T-cell (primary cell): Measurements from ENCODE around the gene STX2. TPM values are rescaled to one million over a fixed set of nuclear protein-coding genes. Genes with fewer than 3 reads are reported as not detected.
"Not testable (repeated sequence)": the region's sequence is repeated elsewhere in the genome, so short reads cannot be mapped to it uniquely, and the experiment has no call there.

Experiments used
- ATAC-seq, 4 experiments: fragments of 200-7000 bp in 3 of 4; fragments of 150-1000 bp in 1 of 4; cut with Tn5 transposase; replicated peaks in 1 of 4; 1 replicate in 3 of 4; 2 replicates in 1 of 4; pipeline ENCODE4 v1.10.0; 2021; ENCODE audit warnings: moderate library complexity in 3 of 4, mild to moderate bottlenecking in 2 of 4, moderate number of reproducible peaks in 1 of 4
- CTCF ChIA-PET, 2 donors: fragments of 300-600 bp; sonication (Branson Sonifier 250); formaldehyde crosslinking; loops; one replicate each; lab custom pipeline; 2022; ENCODE audit warnings: antibody characterized with exemption in 2 of 2; lab: Charles Lee
- POLR2A ChIA-PET, 2 donors: fragments of 300-600 bp; sonication (Branson Sonifier 250); formaldehyde crosslinking; loops; one replicate each; lab custom pipeline; 2022; ENCODE audit warnings: antibody characterized with exemption in 2 of 2; lab: Charles Lee
- DNase-seq, 35 experiments: peaks; one replicate each; pipeline versions ENCODE4 v3.0.0 to v3.0.0-alpha.2; 2013 to 2023
- H3K27ac ChIP-seq: one replicate; pipeline ENCODE4 v1.5.1; 2013; ENCODE audit warnings: low read length
- H3K27me3 ChIP-seq, 2 experiments: replicated peaks in 1 of 2; 1 replicate in 1 of 2; 2 replicates in 1 of 2; pipeline versions ENCODE4 v1.6.1 to v1.7.0; 2013; ENCODE audit warnings: low read length in 1 of 2, mixed read lengths in 1 of 2; ENCODE audit not compliant: control insufficient read depth in 2 of 2, insufficient read depth in 2 of 2; ENCODE audit errors: extremely low read depth in 1 of 2
- H3K36me3 ChIP-seq, 2 donors: 1 replicate in 1 of 2; 2 replicates in 1 of 2; pipeline versions ENCODE4 v1.6.1 to v1.7.0; 2013; ENCODE audit warnings: low read length in 1 of 2; ENCODE audit not compliant: control insufficient read depth in 2 of 2, insufficient read depth in 1 of 2; ENCODE audit errors: extremely low read depth in 1 of 2
- H3K4me1 ChIP-seq, 2 experiments: 1 replicate in 1 of 2; 2 replicates in 1 of 2; pipeline versions ENCODE4 v1.6.1 to v1.7.0; 2013; ENCODE audit warnings: low read length in 2 of 2, mixed read lengths in 1 of 2; ENCODE audit not compliant: insufficient read depth in 2 of 2, control insufficient read depth in 1 of 2; ENCODE audit errors: extremely low read depth in 1 of 2
- H3K4me3 ChIP-seq, 2 donors: 1 replicate in 1 of 2; 2 replicates in 1 of 2; pipeline versions ENCODE4 v1.5.1 to v1.7.0; 2013; ENCODE audit warnings: mild to moderate bottlenecking in 2 of 2, low read length in 1 of 2, moderate library complexity in 1 of 2; ENCODE audit not compliant: control insufficient read depth in 1 of 2; ENCODE audit errors: extremely low read depth in 1 of 2
- H3K9me3 ChIP-seq: 2 replicates; pipeline ENCODE4 v1.7.0; 2013
- H3K27ac Mint-ChIP-seq, 2 donors: one replicate each; pipeline ENCODE4 v1.8.0; 2020 to 2021; ENCODE audit warnings: mild to moderate bottlenecking in 2 of 2, mixed read lengths in 2 of 2
- H3K27me3 Mint-ChIP-seq, 2 donors: one replicate each; pipeline ENCODE4 v1.8.0; 2021 to 2022; ENCODE audit warnings: mixed read lengths in 2 of 2
- H3K36me3 Mint-ChIP-seq: one replicate; pipeline ENCODE4 v1.8.0; 2021; ENCODE audit warnings: mixed read lengths
- H3K4me1 Mint-ChIP-seq, 3 donors: one replicate each; pipeline ENCODE4 v1.8.0; 2020 to 2022; ENCODE audit warnings: mixed read lengths in 3 of 3, mild to moderate bottlenecking in 1 of 3
- H3K4me3 Mint-ChIP-seq, 3 donors: one replicate each; pipeline ENCODE4 v1.8.0; 2020 to 2022; ENCODE audit warnings: mild to moderate bottlenecking in 3 of 3, mixed read lengths in 3 of 3, moderate library complexity in 3 of 3
- H3K9me3 Mint-ChIP-seq, 3 donors: one replicate each; pipeline ENCODE4 v1.8.0; 2020 to 2022; ENCODE audit warnings: mixed read lengths in 3 of 3
- WGBS: methylation state at CpG from one replicate; pipeline ENCODE4 v1.1.5; 2013; ENCODE audit warnings: missing lambda C conversion rate; ENCODE audit not compliant: insufficient coverage; 5-methylcytosine and 5-hydroxymethylcytosine counted together
- total RNA-seq, 35 experiments: library from RNA in 6 of 35; stranded (reverse) in 6 of 35; fragments of 120-200 nt in 1 of 35; gene quantifications; one replicate each; pipeline versions ENCODE4 v1.2.1 to v1.2.4 and lab custom pipeline; 2013 to 2026

STX2 gene
- total RNA-seq, 5 donors from 2014 or later (not counting 1 experiment from before 2014, with no cell fraction given) = 21.8 to 26.7 (median 22.8) TPM

DNA sequence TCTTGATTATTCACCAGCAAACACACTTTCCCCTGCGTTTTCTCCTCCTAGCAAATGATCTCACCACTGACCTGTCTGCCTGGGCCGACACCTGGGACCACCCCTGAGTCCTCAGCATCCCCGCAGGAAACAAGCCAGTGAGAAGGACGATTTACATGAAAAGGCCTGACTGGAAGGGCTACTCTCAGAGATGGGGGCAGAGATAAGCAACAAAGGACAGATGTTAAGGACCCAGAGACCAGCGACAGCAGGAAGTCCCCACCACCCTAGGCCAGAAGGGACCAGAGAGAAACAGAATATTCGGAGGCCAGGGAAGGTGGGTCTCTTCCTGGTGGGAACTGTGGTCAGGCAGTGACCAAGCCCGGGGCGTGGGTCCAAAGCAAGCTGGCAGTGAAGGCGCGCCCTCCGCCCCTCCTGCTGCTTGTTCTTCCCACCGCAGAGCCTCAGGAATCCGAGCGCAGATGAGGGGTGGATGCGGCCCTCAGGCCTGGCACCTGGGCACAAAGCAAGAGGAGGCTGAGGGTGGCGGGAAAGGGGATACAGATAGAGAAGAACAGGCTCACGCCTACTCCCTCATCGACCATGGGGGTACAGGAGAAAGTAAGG, 55.8 kb downstream of the STX2 start:
- CTCF ChIA-PET = no interaction called here
- POLR2A ChIA-PET = no interaction called here
- ATAC-seq = no peak
- Histone ChIP-seq H3K27me3 (no peaks in the 10 kb centered on the region), H3K36me3 (peaks cover 3 to 14% of the 10 kb centered on the region in 2 donors), H3K4me3 (no peak overlapping the region), H3K9me3 (no peaks in the 10 kb centered on the region), H3K4me1 (no peaks in the 10 kb centered on the region), H3K27ac (no peak overlapping the region)
- Mint-ChIP-seq H3K36me3 (peaks cover 47% of the 10 kb centered on the region), H3K4me3 (no peak overlapping the region), H3K4me1 (no peaks in the 10 kb centered on the region), H3K9me3 (peaks cover 6 to 9% (median 8%) of the 10 kb centered on the region in 3 donors), H3K27ac (no peak overlapping the region), H3K27me3 (peaks cover 0 to 4% of the 10 kb centered on the region in 2 donors)
- no peak for DNase-seq
- WGBS = 67% methylated on average over 3 of the region's 18 CpGs

DNA sequence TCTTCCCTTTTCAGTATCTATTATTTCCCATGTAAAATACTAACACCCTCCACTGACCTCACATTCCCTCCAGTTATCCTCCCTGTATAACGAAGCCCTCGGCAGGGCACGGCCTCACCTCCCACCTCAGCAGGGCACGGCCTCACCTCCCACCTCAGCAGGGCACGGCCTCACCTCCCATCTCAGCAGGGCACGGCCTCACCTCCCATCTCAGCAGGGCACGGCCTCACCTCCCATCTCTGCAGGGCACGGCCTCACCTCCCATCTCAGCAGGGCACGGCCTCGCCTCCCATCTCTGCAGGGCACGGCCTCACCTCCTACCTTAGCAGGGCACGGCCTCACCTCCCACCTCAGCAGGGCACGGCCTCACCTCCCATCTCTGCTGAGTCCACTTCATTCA, 56.8 kb downstream of the STX2 start:
- peaks cover 3 to 14% of the 10 kb centered on the region in 2 donors for H3K36me3 ChIP-seq
- WGBS = 90% methylated on average over 9 of the region's 13 CpGs
- CTCF ChIA-PET, H3K4me3 Mint-ChIP-seq, H3K4me3 ChIP-seq, H3K9me3 ChIP-seq, H3K4me1 ChIP-seq, H3K27ac ChIP-seq, H3K9me3 Mint-ChIP-seq, H3K4me1 Mint-ChIP-seq, H3K27me3 Mint-ChIP-seq, H3K27me3 ChIP-seq, H3K27ac Mint-ChIP-seq, ATAC-seq, DNase-seq, POLR2A ChIA-PET: not testable (repeated sequence)
- peaks cover 38% of the 10 kb centered on the region for H3K36me3 Mint-ChIP-seq

DNA sequence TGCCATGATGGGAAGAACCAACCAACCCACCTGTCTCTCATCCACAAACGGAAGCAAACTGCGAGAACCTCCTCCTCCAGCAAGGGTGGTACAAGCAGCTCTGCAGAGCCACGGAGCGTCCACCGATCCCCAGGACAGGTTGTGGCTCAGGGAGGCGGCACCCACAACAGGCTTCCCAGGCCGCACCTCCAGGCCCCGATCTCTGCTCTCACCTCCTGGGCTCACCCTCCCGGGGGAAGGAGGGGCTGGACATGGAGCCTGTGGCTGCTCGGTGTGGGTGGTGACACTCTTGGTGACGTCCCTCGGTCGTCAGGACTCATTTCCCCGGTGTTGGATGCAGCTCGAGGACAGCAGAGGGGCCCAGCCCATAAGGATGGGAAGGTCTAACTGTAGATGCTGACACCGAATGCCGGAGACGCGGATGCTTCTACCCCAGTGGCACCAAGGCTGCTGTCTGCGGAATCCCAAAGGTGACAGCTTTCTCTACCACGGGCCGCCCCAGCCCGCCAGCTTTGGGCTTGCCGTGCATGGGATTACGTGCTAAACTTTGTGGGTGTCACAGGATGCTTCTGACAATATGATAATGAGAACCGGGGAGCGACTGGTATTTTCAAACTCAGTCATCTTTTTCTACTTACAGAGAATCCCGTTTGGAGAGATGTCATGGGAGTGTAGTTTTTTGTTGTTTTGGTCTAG, 58.0 kb downstream of the STX2 start:
- no peak for DNase-seq
- ATAC-seq = no peak
- H3K36me3 ChIP-seq = peaks cover 0 to 10% of the 10 kb centered on the region in 2 donors

DNA sequence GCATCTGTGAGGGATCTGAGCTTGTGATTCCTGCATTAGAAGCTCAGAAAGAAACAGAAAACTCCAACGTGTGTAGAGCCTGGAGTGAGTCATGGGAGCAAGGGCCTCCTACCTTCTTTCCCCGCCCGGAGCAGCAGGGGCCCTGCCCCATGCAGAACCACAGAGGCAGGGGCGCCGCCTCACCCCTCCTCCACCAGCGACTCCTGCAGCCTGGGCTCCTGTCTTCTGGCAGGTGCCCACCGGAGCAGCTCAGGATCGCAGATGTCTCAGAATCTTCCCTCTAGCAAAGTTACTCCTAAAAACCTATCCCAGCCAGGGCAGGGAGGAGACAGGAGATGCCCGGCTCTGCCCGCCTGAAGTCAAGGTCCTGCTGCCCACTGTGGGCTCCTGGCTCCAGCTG, 58.7 kb downstream of the STX2 start:
- WGBS = 78% methylated on average over 4 of the region's 10 CpGs
- Mint-ChIP-seq H3K4me1 (peaks cover 8 to 13% (median 13%) of the 10 kb centered on the region in 3 donors), H3K36me3 (peaks cover 30% of the 10 kb centered on the region), H3K27ac (no peak overlapping the region), H3K27me3 (peaks cover 5 to 9% of the 10 kb centered on the region in 2 donors), H3K4me3 (no peak overlapping the region), H3K9me3 (peaks cover 6 to 8% (median 7%) of the 10 kb centered on the region in 3 donors)
- CTCF ChIA-PET = no interaction called here
- Histone ChIP-seq H3K27ac (no peak overlapping the region), H3K4me3 (no peak overlapping the region), H3K4me1 (peaks cover 0 to 13% of the 10 kb centered on the region in 2 experiments), H3K9me3 (no peaks in the 10 kb centered on the region), H3K36me3 (peaks cover 0 to 10% of the 10 kb centered on the region in 2 donors), H3K27me3 (peaks cover 0 to 20% of the 10 kb centered on the region in 2 experiments)
- ATAC-seq = no peak
- no peak for DNase-seq
- POLR2A ChIA-PET = no interaction called here

More for the DNA sequence above, 58.0 kb downstream of the STX2 start:
- no peak overlapping the region for H3K27ac Mint-ChIP-seq
- H3K4me3 ChIP-seq = no peak overlapping the region
- no peak overlapping the region for H3K27ac ChIP-seq
- H3K4me1 Mint-ChIP-seq = peaks cover 2 to 6% (median 6%) of the 10 kb centered on the region in 3 donors
- WGBS = 94% methylated on average over 20 of the region's 28 CpGs
- peaks cover 0 to 4% of the 10 kb centered on the region in 2 donors for H3K27me3 Mint-ChIP-seq
- no peaks in the 10 kb centered on the region for H3K9me3 ChIP-seq
- CTCF ChIA-PET = no interaction called here
- no peak overlapping the region for H3K4me3 Mint-ChIP-seq
- peaks cover 6 to 8% (median 7%) of the 10 kb centered on the region in 3 donors for H3K9me3 Mint-ChIP-seq
- peaks cover 0 to 7% of the 10 kb centered on the region in 2 experiments for H3K4me1 ChIP-seq
- H3K27me3 ChIP-seq = peaks cover 0 to 13% of the 10 kb centered on the region in 2 experiments
- POLR2A ChIA-PET = no interaction called here
- peaks cover 30% of the 10 kb centered on the region for H3K36me3 Mint-ChIP-seq

DNA sequence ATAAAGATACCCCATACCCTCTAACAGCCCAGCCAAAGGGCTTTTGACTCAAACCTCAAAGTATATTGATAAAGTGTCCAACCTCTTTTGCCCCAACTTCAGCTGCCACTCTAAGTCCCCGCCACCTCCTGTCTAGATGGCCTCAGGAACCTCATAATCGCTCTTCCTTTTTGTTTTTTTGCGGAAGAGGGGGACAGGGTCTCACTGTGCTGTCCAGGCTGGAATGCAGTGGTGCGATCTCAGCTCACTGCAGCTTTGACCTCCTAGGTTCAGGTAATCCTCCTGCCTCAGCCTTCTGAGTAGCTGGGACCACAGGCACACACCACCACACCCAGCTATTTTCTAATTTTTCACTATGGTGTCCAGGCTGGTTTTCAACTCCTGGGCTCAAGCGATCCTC, 60.3 kb downstream of the STX2 start:
- H3K36me3 ChIP-seq = peaks cover 0 to 4% of the 10 kb centered on the region in 2 donors
- Mint-ChIP-seq H3K9me3 (no peaks in the 10 kb centered on the region), H3K4me3 (no peak overlapping the region), H3K27me3 (peaks cover 8 to 10% of the 10 kb centered on the region in 2 donors), H3K27ac (no peak overlapping the region), H3K4me1 (peaks cover 8 to 13% (median 13%) of the 10 kb centered on the region in 3 donors), H3K36me3 (peaks cover 16% of the 10 kb centered on the region)
- H3K4me3 ChIP-seq = no peak overlapping the region
- WGBS = 85% methylated on average over 5 of the region's 5 CpGs
- H3K9me3 ChIP-seq = no peaks in the 10 kb centered on the region
- CTCF ChIA-PET = no interaction called here
- no peak for ATAC-seq
- POLR2A ChIA-PET = no interaction called here
- H3K27ac ChIP-seq = no peak overlapping the region
- H3K4me1 ChIP-seq = peaks cover 0 to 13% of the 10 kb centered on the region in 2 experiments
- no peak for DNase-seq
- peaks cover 0 to 29% of the 10 kb centered on the region in 2 experiments for H3K27me3 ChIP-seq

DNA sequence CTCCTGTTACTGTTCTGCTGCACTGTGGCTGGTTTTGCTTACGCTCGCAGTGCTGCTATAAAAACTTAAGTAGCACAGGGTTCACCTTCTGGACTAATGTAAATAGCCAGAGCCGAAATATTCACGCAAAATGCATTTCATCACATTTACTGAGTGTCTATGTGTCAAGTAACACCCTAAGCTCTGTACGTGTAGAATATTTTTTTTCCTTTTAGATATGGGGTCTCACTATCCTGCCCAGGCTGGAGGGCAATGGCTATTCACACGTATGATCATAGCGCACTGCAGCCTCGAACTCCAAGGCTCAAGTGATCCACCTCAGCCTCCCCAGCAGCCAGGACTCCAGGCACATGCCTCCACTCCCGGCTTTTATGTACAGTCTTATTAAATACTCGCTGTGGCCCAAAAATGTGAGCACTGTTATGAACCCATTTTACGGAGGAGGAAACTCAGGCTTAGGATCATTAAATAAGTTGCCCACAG, 62.2 kb downstream of the STX2 start:
- Mint-ChIP-seq H3K4me1 (peaks cover 8 to 13% (median 13%) of the 10 kb centered on the region in 3 donors), H3K4me3 (peak overlapping the region; percentile 69 to 80 (median 79)), H3K36me3 (peaks cover 6% of the 10 kb centered on the region), H3K27me3 (peaks cover 10 to 14% of the 10 kb centered on the region in 2 donors), H3K9me3 (no peaks in the 10 kb centered on the region), H3K27ac (no peak overlapping the region)
- DNase-seq (no peak), ATAC-seq (no peak)
- Histone ChIP-seq H3K4me3 (peak overlapping the region; percentile 43 to 44), H3K27me3 (peaks cover 0 to 36% of the 10 kb centered on the region in 2 experiments), H3K36me3 (no peaks in the 10 kb centered on the region), H3K9me3 (no peaks in the 10 kb centered on the region), H3K4me1 (peaks cover 0 to 13% of the 10 kb centered on the region in 2 experiments), H3K27ac (no peak overlapping the region)
- POLR2A ChIA-PET = no interaction called here
- CTCF ChIA-PET = interaction anchor here in 1 of 2 donors (0.7 kb wide), 1 partner anchor 58 kb away, joined by 3 read pairs; no protein-coding TSS in a partner anchor
- 83% methylated on average over 9 of the region's 11 CpGs for WGBS
